Hematopoietic multipotent progenitor cell treated with erythropoietin and hydrocortisone succinate and interleukin-3 and kit ligand, for 17 days (in vitro differentiated cells): ENCODE measurements around the gene LIN7B.

ENCODE experiments used
- DNase-seq: peaks from one replicate; pipeline ENCODE4 v3.0.0-alpha.2; 2015; ENCODE audit warnings: low spot score

Gene LIN7B, protein sequence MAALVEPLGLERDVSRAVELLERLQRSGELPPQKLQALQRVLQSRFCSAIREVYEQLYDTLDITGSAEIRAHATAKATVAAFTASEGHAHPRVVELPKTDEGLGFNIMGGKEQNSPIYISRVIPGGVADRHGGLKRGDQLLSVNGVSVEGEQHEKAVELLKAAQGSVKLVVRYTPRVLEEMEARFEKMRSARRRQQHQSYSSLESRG

DNA sequence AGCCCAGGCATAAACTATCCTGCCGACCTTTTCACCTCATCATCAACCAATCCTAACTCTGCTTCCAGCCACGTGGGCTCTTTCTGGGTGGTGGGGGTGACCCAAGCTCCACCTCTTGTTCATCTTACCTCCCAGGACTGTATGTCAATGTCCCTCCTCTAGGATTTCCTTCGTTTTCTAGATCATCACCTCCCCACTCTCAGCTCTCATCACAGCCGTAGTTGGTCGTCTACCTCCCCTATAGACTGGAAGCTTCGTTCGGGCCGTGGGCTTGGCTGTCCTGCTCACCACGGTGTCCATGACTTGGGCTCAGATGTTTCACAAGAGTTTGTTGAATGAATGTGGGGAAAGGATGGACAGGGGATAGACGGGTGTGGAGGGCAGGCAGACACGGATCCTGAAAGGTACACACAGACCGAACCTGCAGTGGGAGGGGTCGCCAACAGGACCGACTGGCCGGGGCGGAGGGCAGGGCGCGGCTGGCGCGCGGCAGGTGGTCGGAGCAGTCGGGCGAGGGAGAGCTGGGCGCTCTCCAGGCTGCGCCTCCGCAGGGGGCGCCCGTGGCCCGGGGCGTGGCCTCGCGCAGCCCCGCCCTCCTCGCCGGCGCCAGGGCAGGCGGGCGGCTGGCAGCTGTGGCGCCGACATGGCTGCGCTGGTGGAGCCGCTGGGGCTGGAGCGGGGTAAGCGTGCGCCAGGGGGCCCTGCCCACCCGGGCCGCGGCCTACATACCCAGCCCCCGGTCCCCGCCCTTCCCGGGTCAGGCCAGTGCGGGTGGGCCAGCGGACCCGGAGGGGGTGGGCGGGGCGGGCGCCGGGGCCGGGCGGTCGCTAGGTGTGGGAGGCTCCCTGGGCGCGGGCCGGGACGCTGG is at the start of gene LIN7B:
TSS of gene LIN7B (plus strand) at position 609 of the 868 bp plus-strand sequence. CDS start at position 644, 35 bp downstream.
- DNase-seq, result peak; percentile 85

- DNase-seq, result no peak
Measured at GRCh38 chr19:49064768-49065611, 49.2 kb upstream of the LIN7B start, which contains the start of gene NTF4. TSS of gene NTF4 (minus strand) at chr19:49064818. CDS start at chr19:49061997, 2,821 bp downstream.

DNA sequence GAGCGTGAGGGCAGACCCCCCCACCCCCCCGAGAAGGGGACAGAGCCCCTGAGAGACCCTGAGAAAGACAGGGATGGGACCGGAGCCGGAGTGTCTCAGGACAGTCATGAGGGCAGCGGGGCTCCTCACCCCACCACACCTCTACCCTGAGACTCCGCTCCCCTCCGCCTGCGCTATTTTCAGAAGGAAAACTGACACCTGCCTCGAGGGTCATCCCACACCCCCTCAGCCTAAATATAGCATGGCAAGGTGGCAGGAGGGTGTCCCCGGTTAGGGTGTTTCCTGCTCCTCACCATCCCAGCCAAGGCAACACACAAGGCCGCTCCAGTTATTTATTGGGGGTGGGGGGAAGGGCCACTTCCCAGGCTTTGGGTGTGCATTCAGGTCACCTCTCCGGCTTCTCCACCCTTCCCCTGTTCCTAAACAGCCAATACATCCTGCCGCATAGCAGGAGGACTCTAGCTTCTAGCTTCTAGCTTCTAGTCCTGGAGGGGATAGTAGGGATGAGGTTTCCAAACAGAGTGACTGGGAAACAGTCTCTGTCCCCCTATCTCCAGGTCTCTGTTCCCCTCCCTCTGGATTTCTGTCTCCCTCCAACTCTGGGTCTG is 48.2 kb upstream of the LIN7B start:
- DNase-seq, result no peak

DNA sequence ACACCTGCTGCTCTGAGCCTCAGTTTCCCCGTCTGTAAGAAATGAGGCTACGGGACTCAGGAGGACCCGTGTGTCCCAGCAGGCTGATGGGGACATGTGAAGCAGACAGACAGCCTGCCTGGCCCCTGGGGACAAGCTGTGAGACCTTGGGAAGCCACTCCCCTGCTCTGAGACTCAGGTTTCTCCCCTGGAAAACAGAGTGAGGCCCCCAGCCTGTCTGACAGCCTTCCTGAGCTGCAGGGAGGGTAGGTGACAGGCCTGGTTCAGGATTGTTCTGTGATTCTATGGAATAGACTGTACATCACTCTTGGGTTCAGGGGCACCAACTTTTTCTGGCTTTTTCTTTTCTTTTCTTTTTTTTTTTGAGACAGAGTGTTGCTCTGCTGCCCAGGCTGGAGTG is 46.6 kb upstream of the LIN7B start:
- DNase-seq, result no peak

DNA sequence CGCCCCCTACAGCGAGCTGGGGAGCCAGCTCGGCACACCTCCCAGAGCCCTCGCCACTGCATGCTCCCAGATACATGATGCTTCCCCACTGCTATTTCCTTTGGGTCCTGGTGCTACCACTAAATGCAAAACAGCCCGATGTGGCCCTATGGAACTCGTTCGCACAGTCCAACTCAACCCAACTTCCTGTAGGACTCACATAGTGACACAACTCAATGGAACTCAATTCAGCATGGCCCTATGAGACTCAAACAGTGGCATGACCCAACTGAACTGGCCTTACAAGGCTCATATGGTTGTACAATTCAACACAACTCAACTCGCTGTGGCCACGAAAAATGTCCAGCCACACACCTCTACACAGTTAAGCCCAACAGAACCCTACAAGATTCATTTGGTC is 45.1 kb upstream of the LIN7B start:
- no peak for DNase-seq

DNA sequence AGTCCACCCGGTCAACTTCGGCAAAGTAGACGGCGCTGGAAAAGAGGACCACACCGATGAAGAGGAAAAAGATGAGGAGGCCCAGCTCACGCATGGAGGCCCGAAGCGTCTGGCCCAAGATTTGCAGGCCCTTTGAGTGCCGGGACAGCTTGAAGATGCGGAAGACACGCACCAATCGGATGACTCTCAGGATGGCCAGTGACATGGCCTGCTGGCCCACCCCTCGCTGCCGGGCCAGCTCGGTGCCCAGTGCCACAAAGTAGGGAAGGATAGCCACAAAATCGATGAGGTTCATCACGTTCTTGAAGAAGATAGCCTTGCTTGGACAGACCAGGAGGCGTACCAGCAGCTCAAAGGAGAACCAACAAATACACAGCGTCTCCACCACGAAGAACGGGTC is 43.8 kb upstream of the LIN7B start:
- no peak for DNase-seq

DNA sequence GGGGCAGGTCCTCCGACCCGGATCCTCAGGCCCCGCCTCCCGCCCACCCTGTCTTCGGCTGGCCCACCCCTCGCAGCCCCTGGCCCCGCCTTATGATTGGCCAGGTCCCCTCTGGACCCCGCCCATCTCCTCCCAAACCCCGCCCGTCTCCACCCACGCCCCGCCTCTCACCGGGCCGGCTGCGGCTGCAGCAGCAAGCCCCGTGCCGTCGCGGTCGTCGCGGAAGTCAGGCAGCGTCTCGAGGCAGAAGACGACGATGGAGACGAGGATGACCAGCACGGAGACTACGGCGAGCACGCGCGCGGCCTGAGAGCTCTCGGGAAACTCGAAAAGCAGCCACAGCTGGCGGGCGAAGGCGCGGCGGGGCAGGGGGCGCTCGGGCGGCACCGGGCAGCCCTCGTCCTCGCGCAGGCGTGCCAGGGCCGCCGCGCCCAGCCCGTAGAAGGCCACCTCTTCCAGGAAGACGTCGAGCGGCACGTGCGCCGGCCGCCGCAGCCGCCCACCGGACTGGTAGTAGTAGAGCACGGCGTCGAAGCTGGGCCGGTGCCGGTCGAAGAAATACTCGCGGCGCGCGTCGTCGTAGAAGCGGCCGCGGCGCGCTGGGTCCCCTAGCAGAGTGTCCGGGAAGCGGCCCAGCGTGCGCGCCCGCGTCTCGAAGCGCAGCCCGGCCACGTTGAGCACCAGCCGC is 42.2 kb upstream of the LIN7B start:
- no peak for DNase-seq

GRCh38 chr19:49073514-49074378 is 40.4 kb upstream of the LIN7B start:
- no peak for DNase-seq

GRCh38 chr19:49074869-49075268 is 39.3 kb upstream of the LIN7B start:
- DNase-seq, result peak; percentile 27

- no peak for DNase-seq
Measured at GRCh38 chr19:49080392-49080791, 33.8 kb upstream of the LIN7B start.

DNA sequence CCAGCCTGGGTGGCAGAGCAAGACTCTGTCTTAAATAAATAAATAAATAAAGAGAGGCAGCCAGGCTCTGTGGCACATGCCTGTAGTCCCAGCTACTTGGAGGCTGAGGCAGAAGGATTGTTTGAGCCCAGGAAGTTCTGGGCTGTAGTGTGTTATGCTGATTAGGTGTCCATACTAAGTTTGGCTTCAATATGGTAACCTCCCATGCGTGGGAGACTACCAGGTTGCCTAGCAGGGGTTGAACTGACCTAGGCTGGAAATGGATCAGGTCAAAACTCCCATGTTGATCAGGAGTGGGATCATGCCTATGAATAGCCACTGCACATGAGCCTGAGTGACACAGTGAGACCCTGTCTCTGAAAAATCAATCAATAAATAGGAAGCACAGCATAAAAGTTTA is 32.9 kb upstream of the LIN7B start:
- no peak for DNase-seq

GRCh38 chr19:49084206-49085019 is 29.8 kb upstream of the LIN7B start:
- DNase-seq, result no peak

GRCh38 chr19:49085020-49085867 is 28.9 kb upstream of the LIN7B start, which contains the start of gene SNRNP70:
TSS of gene SNRNP70 (plus strand) at chr19:49085451. CDS start at chr19:49086415, 964 bp downstream.
- peak; percentile 98 for DNase-seq

DNA sequence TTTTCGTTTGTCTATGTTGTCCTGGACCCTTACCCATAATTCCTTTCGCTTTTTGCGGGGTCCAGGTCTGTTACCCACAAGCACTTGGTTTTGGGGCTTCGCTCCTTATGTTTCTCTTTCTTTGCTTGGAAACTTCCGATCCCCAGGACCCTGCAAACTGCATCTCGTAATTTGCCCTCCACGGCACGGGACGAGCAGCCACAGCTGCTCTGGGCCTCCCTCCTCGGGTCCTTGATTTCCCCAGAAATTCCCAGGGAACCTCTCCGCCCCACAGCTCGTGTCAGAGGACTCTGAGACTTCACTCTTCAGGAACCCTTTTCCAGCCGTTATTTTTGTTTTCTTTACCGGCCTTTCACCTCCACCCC is 28.3 kb upstream of the LIN7B start:
- no peak for DNase-seq

- DNase-seq, result no peak
Measured at GRCh38 chr19:49086296-49086695, 27.9 kb upstream of the LIN7B start.

- DNase-seq, result no peak
Measured at GRCh38 chr19:49091391-49092038, 22.7 kb upstream of the LIN7B start.

GRCh38 chr19:49092686-49093085 is 21.5 kb upstream of the LIN7B start:
- no peak for DNase-seq
